GM12891 (cell line): ENCODE measurements around the gene MYH6.

Experiments
- POLR2A ChIP-seq: IDR thresholded peaks from 2 replicates; pipeline ENCODE4 v1.6.1; 2011; ENCODE audit warnings: low read depth, low read length, control low read depth
- POLR2AphosphoS5 ChIP-seq: IDR thresholded peaks from 2 replicates; pipeline ENCODE4 v1.6.1; 2011; ENCODE audit warnings: low read depth, low read length, control low read depth

DNA sequence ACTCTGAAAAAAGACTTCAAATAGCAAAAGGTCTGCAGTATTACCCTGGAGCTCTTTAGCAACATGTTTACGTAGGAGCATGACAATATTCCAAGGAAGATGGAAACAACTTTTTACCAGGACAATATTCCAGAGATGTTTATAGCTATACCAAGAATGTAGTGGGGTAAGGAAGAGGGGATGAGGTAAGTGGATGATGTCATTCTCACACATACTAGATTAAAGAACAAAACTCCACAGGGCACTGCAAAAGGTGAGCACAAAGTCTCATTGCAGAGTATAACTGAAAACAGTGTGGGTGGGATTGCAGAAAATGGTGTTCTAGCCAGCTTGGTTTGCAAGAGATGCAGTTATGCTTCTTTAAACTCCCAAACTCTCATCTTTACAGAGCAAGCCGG, 22.8 kb downstream of the MYH6 start:
- TF ChIP-seq POLR2AphosphoS5, result no peak
- no peak for TF ChIP-seq POLR2A
